Spleen (tissue), 7 donors: ENCODE measurements around the gene FAM53B.

Experiments used
- CTCF ChIP-seq, 11 experiments: fragments of 200-600 bp in 7 of 11; fragments of 450-650 bp in 4 of 11; sonication (generic) in 4 of 11; IDR thresholded peaks in 8 of 11; conservative IDR thresholded peaks in 3 of 11; 1 replicate in 7 of 11; 2 replicates in 4 of 11; pipeline versions ENCODE4 v1.4.0 to v1.8.0; 2016 to 2021; ENCODE audit warnings: antibody characterized with exemption in 11 of 11, inconsistent platforms in 4 of 11, mild to moderate bottlenecking in 1 of 11
- POLR2A ChIP-seq, 3 donors: fragments of 450-650 bp; IDR thresholded peaks; one replicate each; pipeline ENCODE4 v1.5.1; 2017; ENCODE audit warnings: antibody characterized with exemption in 3 of 3, mild to moderate bottlenecking in 1 of 3
- donor health status: DM: no; HTN: no; CAD: no; lungs with moderate emphysema.
- donor health status: DM: no; HTN: no; CAD: no.
- donor health status: DM: no; HTN: no; CAD: no.

GRCh38 chr10:124736491-124737136 lies 7.6 kb downstream of the FAM53B start:
- no peak for TF ChIP-seq CTCF (IDR thresholded peaks at IDR 0.05 in 8 of 11, conservative IDR thresholded peaks at IDR 0.05 in 3 of 11)
- no peak for TF ChIP-seq POLR2A (IDR thresholded peaks at IDR 0.05)
